B cell (primary cell): ENCODE measurements around the gene CEP350.

Experiments used
- CTCF ChIP-seq: fragments of 200-600 bp; IDR thresholded peaks from one replicate; pipeline ENCODE4 v1.8.0; 2022; ENCODE audit warnings: antibody characterized with exemption, mild to moderate bottlenecking
- EZH2 ChIP-seq: IDR thresholded peaks from 2 replicates; pipeline ENCODE4 v1.6.1; 2012; ENCODE audit warnings: borderline replicate concordance, low read depth, mild to moderate bottlenecking, moderate library complexity, low read length; ENCODE audit not compliant: insufficient read depth, poor library complexity, severe bottlenecking

- TF ChIP-seq CTCF: no peak
- no peak for TF ChIP-seq EZH2
Observed at GRCh38 chr1:180033390-180033789, 78.8 kb downstream of the CEP350 start.
